Glutamatergic neuron (in vitro differentiated cells): ENCODE results near the gene PSME2. TPM values are rescaled to one million over a fixed set of nuclear protein-coding genes. Genes with fewer than 3 reads are reported as not detected.
A peak's percentile ranks its signal among the peaks of the same experiment; 100 is the strongest.

Source experiments
- DNase-seq: peaks from one replicate; pipeline ENCODE4 v3.0.0; 2022
- H3K27ac Mint-ChIP-seq: one replicate; pipeline ENCODE4 v1.8.0; 2020; ENCODE audit warnings: mild to moderate bottlenecking, mixed read lengths, inconsistent platforms; ENCODE audit not compliant: unreplicated experiment
- H3K27me3 Mint-ChIP-seq: one replicate; pipeline ENCODE4 v1.8.0; 2020; ENCODE audit warnings: mild to moderate bottlenecking, moderate library complexity, mixed read lengths, inconsistent platforms; ENCODE audit not compliant: unreplicated experiment
- H3K36me3 Mint-ChIP-seq: one replicate; pipeline ENCODE4 v1.8.0; 2020; ENCODE audit warnings: mild to moderate bottlenecking, mixed read lengths, inconsistent platforms; ENCODE audit not compliant: unreplicated experiment
- H3K4me1 Mint-ChIP-seq: one replicate; pipeline ENCODE4 v1.8.0; 2020; ENCODE audit warnings: mild to moderate bottlenecking, low read depth, mixed read lengths, inconsistent platforms; ENCODE audit not compliant: unreplicated experiment
- H3K4me3 Mint-ChIP-seq: one replicate; pipeline ENCODE4 v1.8.0; 2020; ENCODE audit warnings: mild to moderate bottlenecking, mixed read lengths, inconsistent platforms; ENCODE audit not compliant: unreplicated experiment
- H3K9me3 Mint-ChIP-seq: one replicate; pipeline ENCODE4 v1.8.0; 2020; ENCODE audit warnings: mild to moderate bottlenecking, moderate library complexity, mixed read lengths, inconsistent platforms; ENCODE audit not compliant: unreplicated experiment
- CTCF ChIP-seq: fragments of 200-600 bp; sonication (generic); IDR thresholded peaks from one replicate; pipeline ENCODE4 v1.5.0; 2021; ENCODE audit not compliant: partially characterized antibody, unreplicated experiment
- total RNA-seq: library from RNA; stranded (reverse); fragmentation: NEBNext Ultra II Directional; extraction: Animal tissue kit (Norgen Biotek cat#: 25700); gene quantifications from one replicate; pipeline ENCODE4 v1.2.1, GENCODE V29; 2021; ENCODE audit not compliant: unreplicated experiment

Gene PSME2
- total RNA-seq, 1 donor from 2014 or later: 58.9 TPM

- peaks cover 7% of the 10 kb centered on the region for H3K4me1 Mint-ChIP-seq
- TF ChIP-seq CTCF: no peak
- H3K27ac Mint-ChIP-seq: no peak overlapping the region
- no peak overlapping the region for H3K4me3 Mint-ChIP-seq
- peaks cover 5% of the 10 kb centered on the region for H3K36me3 Mint-ChIP-seq
- peaks cover 5% of the 10 kb centered on the region for H3K27me3 Mint-ChIP-seq
- no peak for DNase-seq
- peaks cover 4% of the 10 kb centered on the region for H3K9me3 Mint-ChIP-seq
Observed at GRCh38 chr14:24159777-24160498, 13.5 kb upstream of the PSME2 start.

GRCh38 chr14:24157331-24157730, 10.9 kb upstream of the PSME2 start:
- H3K27ac Mint-ChIP-seq: peak overlapping the region; percentile 20
- peaks cover 5% of the 10 kb centered on the region for H3K36me3 Mint-ChIP-seq

GRCh38 chr14:24156840-24157239, 10.4 kb upstream of the PSME2 start:
- no peak overlapping the region for H3K4me3 Mint-ChIP-seq
- TF ChIP-seq CTCF: no peak
- peaks cover 10% of the 10 kb centered on the region for H3K4me1 Mint-ChIP-seq
- H3K27me3 Mint-ChIP-seq: peaks cover 5% of the 10 kb centered on the region
- H3K27ac Mint-ChIP-seq: peak overlapping the region; percentile 20
- no peak for DNase-seq
- peaks cover 4% of the 10 kb centered on the region for H3K9me3 Mint-ChIP-seq
- peaks cover 5% of the 10 kb centered on the region for H3K36me3 Mint-ChIP-seq

More at GRCh38 chr14:24157331-24157730, 10.9 kb upstream of the PSME2 start:
- DNase-seq: no peak
- Mint-ChIP-seq H3K27me3 (peaks cover 5% of the 10 kb centered on the region), H3K4me3 (no peak overlapping the region), H3K9me3 (peaks cover 4% of the 10 kb centered on the region), H3K4me1 (peaks cover 11% of the 10 kb centered on the region)
- TF ChIP-seq CTCF: no peak

GRCh38 chr14:24155100-24155499, 8.7 kb upstream of the PSME2 start:
- peaks cover 4% of the 10 kb centered on the region for H3K9me3 Mint-ChIP-seq
- no peak for TF ChIP-seq CTCF
- H3K4me1 Mint-ChIP-seq: peaks cover 4% of the 10 kb centered on the region
- H3K4me3 Mint-ChIP-seq: no peak overlapping the region
- peaks cover 5% of the 10 kb centered on the region for H3K36me3 Mint-ChIP-seq
- no peak for DNase-seq
- H3K27ac Mint-ChIP-seq: peak overlapping the region; percentile 89
- peaks cover 9% of the 10 kb centered on the region for H3K27me3 Mint-ChIP-seq

GRCh38 chr14:24151404-24152080, 5.1 kb upstream of the PSME2 start:
- H3K4me1 Mint-ChIP-seq: peaks cover 8% of the 10 kb centered on the region
- H3K27ac Mint-ChIP-seq: peak overlapping the region; percentile 33
- H3K27me3 Mint-ChIP-seq: peaks cover 7% of the 10 kb centered on the region
- H3K9me3 Mint-ChIP-seq: peaks cover 4% of the 10 kb centered on the region
- H3K36me3 Mint-ChIP-seq: no peaks in the 10 kb centered on the region
- DNase-seq: no peak
- no peak for TF ChIP-seq CTCF
- no peak overlapping the region for H3K4me3 Mint-ChIP-seq
